ENCODE results near the gene AQP12B.

Gene AQP12B

DNA sequence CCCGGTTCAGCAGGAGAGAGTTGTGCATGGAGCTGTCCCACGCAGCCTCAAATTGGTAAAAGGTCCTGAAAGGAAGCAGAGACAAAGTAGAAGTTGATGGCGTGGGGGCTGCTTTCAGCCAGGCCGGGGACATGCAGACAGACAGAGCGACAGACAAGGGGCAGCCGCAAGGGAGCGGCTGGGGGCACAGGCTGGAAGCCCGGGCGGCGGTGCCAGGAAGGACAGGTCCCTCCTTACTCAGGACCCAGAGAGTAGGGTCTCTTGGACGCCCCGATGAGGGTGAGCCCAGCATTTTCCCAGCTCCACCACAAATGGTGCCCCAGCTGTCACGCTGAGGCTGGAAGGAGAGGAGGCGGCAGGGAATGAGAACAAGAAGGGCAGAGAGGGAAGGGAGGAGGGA, 44.2 kb upstream of the AQP12B start:
- TF ChIP-seq, protein P1, sequence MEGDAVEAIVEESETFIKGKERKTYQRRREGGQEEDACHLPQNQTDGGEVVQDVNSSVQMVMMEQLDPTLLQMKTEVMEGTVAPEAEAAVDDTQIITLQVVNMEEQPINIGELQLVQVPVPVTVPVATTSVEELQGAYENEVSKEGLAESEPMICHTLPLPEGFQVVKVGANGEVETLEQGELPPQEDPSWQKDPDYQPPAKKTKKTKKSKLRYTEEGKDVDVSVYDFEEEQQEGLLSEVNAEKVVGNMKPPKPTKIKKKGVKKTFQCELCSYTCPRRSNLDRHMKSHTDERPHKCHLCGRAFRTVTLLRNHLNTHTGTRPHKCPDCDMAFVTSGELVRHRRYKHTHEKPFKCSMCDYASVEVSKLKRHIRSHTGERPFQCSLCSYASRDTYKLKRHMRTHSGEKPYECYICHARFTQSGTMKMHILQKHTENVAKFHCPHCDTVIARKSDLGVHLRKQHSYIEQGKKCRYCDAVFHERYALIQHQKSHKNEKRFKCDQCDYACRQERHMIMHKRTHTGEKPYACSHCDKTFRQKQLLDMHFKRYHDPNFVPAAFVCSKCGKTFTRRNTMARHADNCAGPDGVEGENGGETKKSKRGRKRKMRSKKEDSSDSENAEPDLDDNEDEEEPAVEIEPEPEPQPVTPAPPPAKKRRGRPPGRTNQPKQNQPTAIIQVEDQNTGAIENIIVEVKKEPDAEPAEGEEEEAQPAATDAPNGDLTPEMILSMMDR (IDR thresholded peaks at IDR 0.05; ENCODE audit: low read depth, low read length), result no peak
- TF ChIP-seq EZH2phosphoT487 (IDR thresholded peaks at IDR 0.05; ENCODE audit: low read depth), result no peak
- Histone ChIP-seq H2AFZ (ENCODE audit: low read depth, low read length) (no peak overlapping the region), H3K36me3 (replicated peaks; ENCODE audit: low read depth, low read length) (no peaks in the 10 kb centered on the region), H3K79me2 (ENCODE audit: low read length) (no peaks in the 10 kb centered on the region), H3K9ac (ENCODE audit: low read length) (no peak overlapping the region), H3K27ac (ENCODE audit: low read length) (no peak overlapping the region), H3K4me2 (ENCODE audit: low read length) (no peak overlapping the region), H3K4me1 (ENCODE audit: low read length) (no peaks in the 10 kb centered on the region), H3K27me3 (ENCODE audit: low read depth, low read length) (no peaks in the 10 kb centered on the region), H4K20me1 (ENCODE audit: insufficient read depth, low read length) (no peaks in the 10 kb centered on the region), H3K4me3 (ENCODE audit: low read length) (no peak overlapping the region), H3K9me3 (ENCODE audit: insufficient read depth, low read length) (no peaks in the 10 kb centered on the region)

- H3K9me3 ChIP-seq (ENCODE audit: insufficient read depth, low read length), result no peaks in the 10 kb centered on the region
- no peak overlapping the region for H3K4me3 ChIP-seq (ENCODE audit: low read length)
- no peaks in the 10 kb centered on the region for H3K27me3 ChIP-seq (ENCODE audit: low read depth, low read length)
- H3K79me2 ChIP-seq (ENCODE audit: low read length), result no peaks in the 10 kb centered on the region
- H4K20me1 ChIP-seq (ENCODE audit: insufficient read depth, low read length), result no peaks in the 10 kb centered on the region
- H3K9ac ChIP-seq (ENCODE audit: low read length), result no peak overlapping the region
- H3K4me1 ChIP-seq (ENCODE audit: low read length), result no peaks in the 10 kb centered on the region
- H3K27ac ChIP-seq (ENCODE audit: low read length), result no peak overlapping the region
- H3K36me3 ChIP-seq (replicated peaks; ENCODE audit: low read depth, low read length), result no peaks in the 10 kb centered on the region
- H3K4me2 ChIP-seq (ENCODE audit: low read length), result no peak overlapping the region
- H2AFZ ChIP-seq (ENCODE audit: low read depth, low read length), result no peak overlapping the region
- TF ChIP-seq, protein P1 (IDR thresholded peaks at IDR 0.05; ENCODE audit: low read depth, low read length), result no peak
- TF ChIP-seq EZH2phosphoT487 (IDR thresholded peaks at IDR 0.05; ENCODE audit: low read depth), result no peak
Observed at GRCh38 chr2:240725671-240726070, 43.0 kb upstream of the AQP12B start.

DNA sequence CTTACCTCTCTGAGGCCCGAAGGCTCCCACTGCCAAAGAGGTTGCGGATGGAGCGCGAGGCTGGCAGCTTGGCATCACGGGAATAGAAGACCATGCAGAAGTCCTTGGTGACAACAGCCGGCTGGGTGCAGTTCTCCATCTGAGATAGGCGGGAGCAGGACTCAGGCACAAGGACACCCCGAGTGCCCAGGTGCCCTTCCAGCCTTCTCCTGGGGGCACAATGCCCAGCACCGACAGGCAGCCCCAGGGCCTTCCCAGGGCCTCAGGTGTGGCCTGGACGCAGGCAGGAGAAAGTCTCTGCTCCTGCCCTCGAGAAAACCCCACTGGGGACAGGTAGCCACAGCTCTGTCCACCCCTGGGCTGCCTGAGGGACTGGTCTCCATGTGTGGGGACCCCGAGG, 42.6 kb upstream of the AQP12B start:
- Histone ChIP-seq H2AFZ (ENCODE audit: low read depth, low read length) (no peak overlapping the region), H3K4me3 (ENCODE audit: low read length) (no peak overlapping the region), H3K36me3 (replicated peaks; ENCODE audit: low read depth, low read length) (no peaks in the 10 kb centered on the region), H3K27ac (ENCODE audit: low read length) (no peak overlapping the region), H3K27me3 (ENCODE audit: low read depth, low read length) (no peaks in the 10 kb centered on the region), H3K4me2 (ENCODE audit: low read length) (no peak overlapping the region), H3K79me2 (ENCODE audit: low read length) (no peaks in the 10 kb centered on the region), H4K20me1 (ENCODE audit: insufficient read depth, low read length) (no peaks in the 10 kb centered on the region), H3K9ac (ENCODE audit: low read length) (no peak overlapping the region), H3K9me3 (ENCODE audit: insufficient read depth, low read length) (no peaks in the 10 kb centered on the region), H3K4me1 (ENCODE audit: low read length) (no peaks in the 10 kb centered on the region)
- TF ChIP-seq, protein P1 (IDR thresholded peaks at IDR 0.05; ENCODE audit: low read depth, low read length), result no peak
- no peak for TF ChIP-seq EZH2phosphoT487 (IDR thresholded peaks at IDR 0.05; ENCODE audit: low read depth)

GRCh38 chr2:240724431-240724830, 41.7 kb upstream of the AQP12B start:
- no peaks in the 10 kb centered on the region for H4K20me1 ChIP-seq (ENCODE audit: insufficient read depth, low read length)
- no peaks in the 10 kb centered on the region for H3K27me3 ChIP-seq (ENCODE audit: low read depth, low read length)
- H3K36me3 ChIP-seq (replicated peaks; ENCODE audit: low read depth, low read length), result no peaks in the 10 kb centered on the region
- H2AFZ ChIP-seq (ENCODE audit: low read depth, low read length), result no peak overlapping the region
- no peak overlapping the region for H3K9ac ChIP-seq (ENCODE audit: low read length)
- no peaks in the 10 kb centered on the region for H3K79me2 ChIP-seq (ENCODE audit: low read length)
- H3K4me1 ChIP-seq (ENCODE audit: low read length), result no peaks in the 10 kb centered on the region
- no peaks in the 10 kb centered on the region for H3K9me3 ChIP-seq (ENCODE audit: insufficient read depth, low read length)
- no peak for TF ChIP-seq EZH2phosphoT487 (IDR thresholded peaks at IDR 0.05; ENCODE audit: low read depth)
- TF ChIP-seq, protein P1 (IDR thresholded peaks at IDR 0.05; ENCODE audit: low read depth, low read length), result no peak
- no peak overlapping the region for H3K27ac ChIP-seq (ENCODE audit: low read length)
- H3K4me3 ChIP-seq (ENCODE audit: low read length), result no peak overlapping the region
- no peak overlapping the region for H3K4me2 ChIP-seq (ENCODE audit: low read length)

Measured in OCI-LY3 (cell line).